GM20431 (cell line): ENCODE data around the gene PATE3.

ENCODE experiments used
- in situ Hi-C: fragments of 300-500 bp; cut with MseI, MboI; formaldehyde crosslinking; loops from one replicate; pipeline ENCODE4 v1.15.0; 2020; ENCODE audit warnings: low sequenced_read_pairs; ENCODE audit not compliant: unreplicated experiment

The PATE3 gene

GRCh38 chr11:125787827-125788226, at the start of gene PATE3:
PATE3 (plus strand) TSS chr11:125788127; CDS start chr11:125788152, 25 bp downstream.
- in situ Hi-C loops: no loop called here

- in situ Hi-C loops: no loop called here
Observed at GRCh38 chr11:125740617-125741016, 47.3 kb upstream of the PATE3 start.

GRCh38 chr11:125743681-125744080, 44.2 kb upstream of the PATE3 start:
- in situ Hi-C loops: no loop called here

- in situ Hi-C loops: no loop called here
Observed at GRCh38 chr11:125745979-125746378, 41.9 kb upstream of the PATE3 start, which contains the start of gene PATE1. PATE1 (plus strand) TSS chr11:125746279; CDS start chr11:125746305, 26 bp downstream.

GRCh38 chr11:125750629-125751028, 37.3 kb upstream of the PATE3 start:
- in situ Hi-C loops: no loop called here

- in situ Hi-C loops: no loop called here
Observed at GRCh38 chr11:125756050-125756449, 31.9 kb upstream of the PATE3 start.

GRCh38 chr11:125762445-125762844, 25.5 kb upstream of the PATE3 start:
- in situ Hi-C loops: no loop called here

GRCh38 chr11:125763483-125763882, 24.4 kb upstream of the PATE3 start:
- in situ Hi-C loops: no loop called here

- in situ Hi-C loops: no loop called here
Observed at GRCh38 chr11:125766251-125766650, 21.7 kb upstream of the PATE3 start.

GRCh38 chr11:125768336-125769046, 19.4 kb upstream of the PATE3 start:
- in situ Hi-C loops: no loop called here

- in situ Hi-C loops: no loop called here
Observed at GRCh38 chr11:125770583-125770982, 17.3 kb upstream of the PATE3 start.

GRCh38 chr11:125772834-125773505, 15.0 kb upstream of the PATE3 start:
- in situ Hi-C loops: no loop called here

GRCh38 chr11:125773516-125773915, 14.4 kb upstream of the PATE3 start:
- in situ Hi-C loops: no loop called here

GRCh38 chr11:125777309-125777708, 10.6 kb upstream of the PATE3 start:
- in situ Hi-C loops: no loop called here

- in situ Hi-C loops: no loop called here
Observed at GRCh38 chr11:125778728-125779127, 9.2 kb upstream of the PATE3 start, which contains the start of gene PATE2. PATE2 (minus strand) TSS chr11:125778828; CDS start chr11:125778773, 55 bp downstream.

GRCh38 chr11:125784678-125785077, 3.2 kb upstream of the PATE3 start:
- in situ Hi-C loops: no loop called here

GRCh38 chr11:125790825-125791224, 2.9 kb downstream of the PATE3 start:
- in situ Hi-C loops: no loop called here

GRCh38 chr11:125797641-125798040, 9.7 kb downstream of the PATE3 start:
- in situ Hi-C loops: no loop called here

- in situ Hi-C loops: no loop called here
Observed at GRCh38 chr11:125799808-125800207, 11.9 kb downstream of the PATE3 start.

- in situ Hi-C loops: no loop called here
Observed at GRCh38 chr11:125802387-125802786, 14.5 kb downstream of the PATE3 start.

GRCh38 chr11:125807909-125808308, 20.0 kb downstream of the PATE3 start:
- in situ Hi-C loops: no loop called here
